NCI-H2029 (cell line): ENCODE data around the gene ZNF473.
"Not testable (repeated sequence)": the region's sequence is repeated elsewhere in the genome, so short reads cannot be mapped to it uniquely, and the experiment has no call there.

Experiments
- DNase-seq: peaks from one replicate; lab custom pipeline; 2025; lab: John Stamatoyannopoulos, UW

Gene ZNF473

DNA sequence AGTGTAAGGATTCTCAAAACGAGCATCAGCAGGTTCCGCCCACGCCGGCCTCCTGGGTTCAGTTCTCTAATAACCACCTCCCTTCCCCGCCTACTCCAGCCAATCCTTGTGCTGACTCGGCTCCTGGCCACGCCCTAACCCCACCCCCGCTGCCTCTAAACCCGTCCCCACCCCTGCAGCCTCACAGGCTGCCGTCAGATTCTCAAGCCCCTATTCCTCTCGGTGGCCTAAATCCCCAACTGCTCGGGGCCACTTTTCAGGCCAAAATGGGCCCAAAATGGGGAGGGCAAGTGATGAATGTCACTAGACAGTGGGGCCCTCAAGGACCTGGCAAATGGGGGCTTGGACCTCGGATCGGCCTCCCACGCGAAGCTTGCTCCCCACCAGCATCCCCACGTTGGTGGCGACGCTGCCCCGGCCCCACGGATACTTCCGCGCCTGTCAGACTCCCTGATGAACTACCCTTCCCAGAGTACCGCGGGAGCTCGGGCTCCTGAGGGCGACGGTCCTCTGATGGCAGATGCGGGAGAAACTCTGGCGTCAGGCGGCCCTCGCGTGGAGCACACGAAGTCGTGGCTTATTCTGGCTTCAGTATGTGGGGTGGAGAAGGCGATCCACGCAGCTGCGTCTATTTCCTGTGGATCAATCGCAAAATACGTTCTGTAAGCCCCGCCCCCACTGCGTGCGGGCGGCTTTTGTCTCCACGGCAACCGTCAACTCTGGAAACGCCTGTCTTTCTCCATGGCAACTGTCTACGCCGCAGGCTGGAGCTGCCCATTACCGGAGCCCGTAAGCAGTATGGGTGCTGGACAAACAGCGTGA, 24.8 kb downstream of the ZNF473 start:
- DNase-seq: peak; percentile 86

DNA sequence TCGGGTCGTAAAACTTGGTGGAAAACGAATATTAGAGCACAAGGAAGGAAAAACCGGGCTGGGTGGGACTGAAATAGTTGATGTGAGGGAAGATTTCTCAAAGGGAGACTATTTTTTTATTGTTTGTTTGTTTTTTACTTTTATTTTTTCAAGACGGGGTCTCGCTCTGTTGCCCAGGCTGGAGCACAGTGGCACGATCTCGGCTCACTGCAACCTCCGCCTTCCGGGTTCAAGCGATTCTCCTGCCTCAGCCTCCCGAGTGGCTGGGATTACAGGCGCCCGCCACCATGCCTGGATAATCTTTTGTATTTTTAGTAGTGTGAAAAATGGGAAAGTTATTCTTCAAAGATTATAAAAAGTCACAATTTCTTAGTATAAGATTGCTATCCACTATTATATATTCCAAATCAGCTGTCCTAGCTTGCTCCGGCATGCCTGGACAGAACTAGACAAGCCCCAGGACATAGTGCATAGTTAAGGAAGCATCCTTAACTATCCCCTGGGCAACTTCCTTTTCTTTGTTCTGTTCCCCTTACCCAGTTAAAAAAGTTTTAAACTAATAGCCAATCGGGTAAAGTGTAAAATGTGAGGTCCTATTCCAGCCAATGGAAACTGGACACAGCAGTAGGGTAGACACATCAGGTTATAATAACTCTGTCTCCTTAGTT, 25.6 kb downstream of the ZNF473 start:
- not testable (repeated sequence) for DNase-seq

DNA sequence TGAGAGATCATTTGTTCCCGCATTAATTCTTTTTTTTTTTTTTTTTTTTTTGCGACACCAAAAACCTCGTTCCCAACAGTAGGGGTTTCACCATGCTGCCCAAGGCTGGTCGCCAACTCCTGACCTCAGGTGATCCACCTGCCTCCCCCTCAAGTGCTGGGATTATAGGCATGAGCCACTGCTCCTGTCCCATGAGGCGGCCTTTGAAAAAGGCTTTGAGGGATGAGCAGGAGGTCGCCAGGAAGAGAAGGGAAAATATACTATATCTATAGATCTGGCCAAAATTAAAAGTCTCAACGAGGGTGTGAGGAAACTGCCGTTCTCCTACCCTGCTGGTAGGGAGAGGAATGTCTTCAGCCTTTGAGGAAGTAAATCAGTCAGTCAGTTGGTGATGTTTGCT, 26.2 kb downstream of the ZNF473 start:
- DNase-seq: no peak

DNA sequence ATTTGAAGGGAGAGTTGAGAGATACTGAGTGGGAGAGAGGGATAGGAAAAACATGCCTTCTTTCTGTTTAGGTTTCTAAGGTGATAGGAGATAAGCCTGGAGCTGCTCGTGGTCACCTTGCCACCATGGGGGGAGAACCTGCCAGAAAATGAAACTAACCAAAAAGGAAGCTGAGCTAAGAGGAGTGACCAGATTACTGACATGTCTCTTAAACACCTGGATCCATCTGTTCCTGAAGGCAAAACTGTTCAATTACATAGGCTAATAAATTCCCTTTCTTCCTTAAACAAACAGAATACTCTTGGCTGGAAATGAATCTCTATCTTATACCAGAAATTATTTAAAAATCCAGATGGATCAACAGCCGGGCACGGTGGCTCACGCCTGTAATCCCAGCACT, 27.3 kb downstream of the ZNF473 start:
- DNase-seq: no peak

DNA sequence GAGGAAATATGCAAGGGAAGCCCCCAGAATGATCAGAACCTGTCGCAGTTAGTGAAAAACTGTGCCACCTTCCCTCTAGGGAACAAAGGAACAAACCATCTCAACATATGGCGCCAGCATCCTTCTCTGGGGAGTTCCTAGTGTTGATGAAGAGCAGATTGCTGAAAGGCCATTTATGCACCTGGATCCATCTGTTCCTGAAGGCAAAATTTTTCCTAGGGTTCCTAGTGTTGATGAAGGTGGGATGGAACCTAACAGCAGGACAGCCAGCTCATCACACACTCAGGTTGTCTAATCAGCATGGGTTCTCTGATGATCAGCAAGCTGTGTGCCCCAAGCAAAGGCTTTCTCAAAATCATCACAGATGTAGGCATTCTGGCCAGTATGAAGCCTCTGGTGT, 32.6 kb downstream of the ZNF473 start:
- DNase-seq: no peak

DNA sequence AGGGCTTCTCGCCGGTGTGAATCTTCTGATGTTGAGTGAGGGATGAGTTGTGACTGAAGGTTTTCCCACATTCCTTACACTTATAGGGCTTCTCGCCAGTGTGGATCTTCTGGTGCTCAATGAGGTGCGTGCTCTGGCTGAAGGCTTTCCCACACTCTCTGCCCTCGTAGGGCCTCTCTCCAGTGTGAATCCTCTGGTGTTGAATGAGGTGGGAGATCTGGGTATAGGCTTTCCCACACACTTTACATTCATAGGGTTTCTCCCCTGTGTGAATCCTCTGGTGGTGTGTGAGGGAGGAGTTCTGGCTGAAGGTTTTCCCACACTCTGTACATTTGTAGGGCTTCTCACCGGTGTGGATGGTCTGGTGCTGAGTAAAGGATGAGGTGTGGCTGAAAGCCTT, 33.2 kb downstream of the ZNF473 start:
- no peak for DNase-seq

DNA sequence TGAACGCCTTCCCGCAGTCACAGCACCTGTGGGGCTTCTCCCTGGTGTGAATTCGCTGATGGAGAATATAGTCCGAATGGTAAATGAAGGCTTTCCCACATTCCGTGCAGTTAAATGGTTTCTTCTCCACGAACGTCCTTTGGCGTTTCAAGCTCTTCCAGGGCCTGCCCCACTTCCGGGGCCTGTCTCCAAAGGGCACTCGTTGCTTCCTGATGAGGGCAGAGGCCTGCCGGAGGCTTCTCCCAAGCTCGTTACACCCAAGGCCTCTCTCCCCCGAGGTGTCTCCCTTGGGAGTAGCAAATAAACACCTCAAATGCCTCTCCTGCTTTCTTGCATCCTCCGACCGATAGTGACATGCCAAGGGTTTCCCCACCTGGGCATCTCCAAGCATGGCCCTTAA, 34.3 kb downstream of the ZNF473 start:
- no peak for DNase-seq

DNA sequence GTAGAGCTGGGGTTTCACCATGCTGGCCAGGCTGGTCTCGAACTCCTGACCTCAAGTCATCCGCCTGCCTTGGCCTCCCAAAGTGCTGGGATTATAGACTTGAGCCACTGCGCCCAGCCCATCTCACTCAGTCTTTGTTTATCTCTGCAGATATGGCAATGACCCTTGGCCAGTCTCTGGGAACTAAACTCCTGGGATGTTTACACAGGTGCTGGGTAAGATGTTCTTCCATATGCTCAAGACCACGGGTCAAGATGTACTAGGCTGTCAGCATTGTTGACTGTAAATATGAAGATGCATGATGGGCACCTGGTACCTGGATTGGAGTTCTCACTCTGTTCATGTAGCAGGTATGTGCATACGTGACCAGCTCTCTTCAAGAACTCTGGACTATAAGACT, 35.8 kb downstream of the ZNF473 start:
- DNase-seq: no peak

DNA sequence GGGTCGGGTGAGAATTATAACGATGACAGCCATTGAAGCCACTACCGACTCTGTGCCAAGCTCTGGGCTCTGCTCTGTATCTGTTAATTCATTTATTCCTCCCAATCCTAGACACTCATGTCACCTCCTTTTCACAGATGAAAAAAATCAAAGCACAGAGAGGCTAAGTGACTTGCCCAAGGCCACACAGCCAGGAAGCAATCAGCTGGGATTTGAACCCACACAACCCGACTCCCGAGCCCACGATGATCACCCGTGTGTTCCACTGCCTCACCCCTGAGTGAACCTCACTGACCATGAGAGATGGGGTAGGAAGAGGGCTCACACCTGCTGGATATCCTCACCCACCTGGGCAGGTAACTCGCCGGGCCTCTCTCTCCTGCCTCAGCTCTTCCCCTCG, 40.1 kb downstream of the ZNF473 start:
- DNase-seq: no peak

DNA sequence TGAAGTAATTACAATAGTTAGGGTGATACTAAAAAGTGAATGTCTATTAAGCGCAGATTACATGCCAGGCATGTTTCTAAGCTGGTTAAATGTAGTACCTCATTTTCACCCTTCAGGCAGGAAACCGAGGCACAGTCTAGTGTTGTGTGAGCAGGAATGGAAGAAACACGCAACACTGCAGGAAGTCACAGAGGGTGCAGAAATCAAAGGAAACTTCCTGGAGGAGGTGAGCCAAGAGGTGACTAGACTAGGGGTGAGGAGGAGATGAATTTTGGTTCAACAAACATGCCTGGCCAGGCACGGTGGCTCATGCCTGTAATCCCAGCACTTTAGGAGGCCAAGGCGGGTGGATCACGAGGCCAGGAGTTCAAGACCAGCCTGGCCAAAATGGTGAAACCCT, 41.8 kb downstream of the ZNF473 start:
- DNase-seq: no peak

DNA sequence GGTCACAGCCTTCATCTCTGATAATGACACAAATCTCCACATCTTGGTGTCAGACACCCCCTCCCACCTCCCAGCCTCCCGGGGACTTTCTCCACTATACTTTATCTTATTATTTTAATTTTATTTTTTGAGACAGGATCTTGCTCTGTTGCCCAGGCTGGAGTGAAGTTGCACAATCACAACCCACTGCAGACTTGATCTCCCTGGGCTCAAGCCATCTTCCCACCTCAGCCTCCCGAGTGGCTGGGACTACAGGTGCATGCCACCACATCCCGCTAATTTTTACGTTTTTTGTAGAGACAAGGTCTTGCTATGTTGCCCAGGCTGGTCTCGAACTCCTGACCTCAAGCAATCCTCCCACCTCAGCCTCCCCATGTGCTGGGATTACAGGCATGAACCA, 42.6 kb downstream of the ZNF473 start:
- DNase-seq: not testable (repeated sequence)

DNA sequence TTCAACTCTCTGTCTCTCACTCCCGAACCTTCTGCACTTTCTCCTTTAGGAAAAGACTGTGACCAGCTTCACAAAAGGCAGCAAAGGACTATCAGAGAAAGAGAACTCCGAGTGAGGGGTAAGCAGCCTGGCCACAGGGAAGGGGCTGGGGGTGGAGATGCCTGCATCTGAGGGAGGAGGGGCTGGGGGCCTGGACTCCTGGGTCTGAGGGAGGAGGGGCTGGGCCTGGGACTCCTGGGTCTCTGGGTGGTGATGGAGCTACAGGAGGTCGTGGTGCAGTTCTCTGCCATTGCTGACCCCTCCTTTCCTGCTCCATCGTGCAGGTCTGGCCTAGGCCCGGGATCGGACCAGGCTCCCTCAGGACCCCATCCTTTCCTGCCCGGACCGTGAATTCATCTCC, 49.3 kb downstream of the ZNF473 start:
- not testable (repeated sequence) for DNase-seq

DNA sequence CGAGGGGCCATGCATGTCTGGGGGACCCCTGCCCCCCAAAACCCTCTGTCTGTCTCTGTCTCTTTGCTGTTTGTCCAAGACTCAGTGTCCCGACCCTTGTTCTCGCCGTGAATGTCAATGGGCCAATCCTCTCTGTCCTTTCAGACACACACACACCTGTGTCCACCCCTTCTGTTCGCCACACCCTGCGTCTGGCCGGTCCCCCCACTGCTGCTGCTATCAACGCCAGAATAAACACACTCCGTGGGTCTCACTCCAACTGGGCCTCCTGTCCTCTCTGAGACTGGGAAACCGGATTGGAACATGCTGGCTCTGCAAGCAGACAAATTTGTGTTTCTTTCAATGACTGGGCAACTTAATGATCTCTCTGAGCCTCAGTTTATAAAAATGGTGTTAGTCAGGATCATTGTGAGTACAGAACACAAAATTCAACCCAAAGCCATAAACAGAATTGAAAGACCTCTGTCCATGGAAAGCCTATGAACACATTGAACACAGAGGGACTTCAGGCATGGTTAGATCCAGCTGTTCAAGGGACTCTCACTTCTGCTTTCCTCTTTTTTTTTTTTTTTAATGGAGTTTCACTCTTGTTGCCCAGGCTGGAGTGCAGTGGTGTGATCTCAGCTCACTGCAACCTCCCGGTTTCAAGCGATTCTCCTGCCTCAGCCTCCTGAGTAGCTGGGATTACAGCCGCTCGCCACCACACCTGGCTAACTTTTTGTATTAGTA, 50.0 kb downstream of the ZNF473 start:
- not testable (repeated sequence) for DNase-seq

DNA sequence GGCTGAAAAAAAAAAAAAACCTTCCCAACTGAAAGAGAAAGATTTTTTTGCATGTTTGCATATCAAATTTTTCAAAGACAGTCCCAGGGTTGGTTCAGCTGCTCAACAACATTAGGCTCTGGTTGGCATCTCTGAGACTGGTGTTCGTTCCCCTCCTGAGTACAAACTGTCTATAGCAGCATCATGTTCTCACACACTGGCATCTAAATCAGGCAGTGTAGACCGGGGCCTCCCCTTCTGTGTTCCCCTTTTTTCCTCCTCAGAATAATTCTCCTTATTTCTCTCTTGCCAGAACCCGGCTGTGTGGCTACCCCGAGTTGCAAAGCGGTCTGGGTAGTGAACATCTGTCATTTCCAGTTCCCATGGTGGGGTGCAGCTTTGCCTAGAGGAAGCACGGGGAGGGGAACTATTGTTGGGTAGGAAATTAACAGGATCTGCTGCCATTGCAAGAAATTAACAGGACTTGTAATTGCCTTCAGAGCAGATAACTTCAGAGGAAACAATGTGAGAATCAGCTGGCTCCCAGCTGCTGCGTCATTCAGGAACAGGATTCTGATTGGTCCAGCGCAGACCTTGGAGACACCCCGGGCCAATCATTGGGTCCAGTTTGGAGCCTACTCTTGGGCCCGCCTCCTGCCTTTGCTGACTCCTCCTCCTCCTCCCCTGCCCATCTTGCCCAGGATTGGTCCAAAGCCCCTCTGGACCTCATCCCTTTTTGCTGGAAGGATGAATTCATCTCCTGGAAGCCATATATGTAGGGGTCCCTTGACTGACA, 51.0 kb downstream of the ZNF473 start:
- not testable (repeated sequence) for DNase-seq

DNA sequence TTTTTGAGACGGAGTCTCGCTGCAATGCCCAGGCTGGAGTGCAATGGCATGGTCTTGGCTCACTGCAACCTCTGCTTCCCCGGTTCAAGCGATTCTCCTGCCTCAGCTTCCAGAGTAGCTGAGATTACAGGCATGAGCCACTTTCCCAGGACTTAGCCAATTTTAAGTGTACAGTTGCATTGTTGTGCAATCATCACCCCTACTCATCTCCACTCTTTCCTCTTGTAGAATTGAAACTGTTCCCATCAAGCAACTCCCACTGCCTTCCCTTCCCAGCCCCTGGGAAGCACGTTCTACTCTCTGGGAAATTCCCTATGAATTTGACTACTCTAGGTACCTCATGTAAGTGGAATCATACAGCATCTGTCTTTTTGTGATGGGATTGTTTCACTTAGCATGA, 53.2 kb downstream of the ZNF473 start:
- DNase-seq: not testable (repeated sequence)

DNA sequence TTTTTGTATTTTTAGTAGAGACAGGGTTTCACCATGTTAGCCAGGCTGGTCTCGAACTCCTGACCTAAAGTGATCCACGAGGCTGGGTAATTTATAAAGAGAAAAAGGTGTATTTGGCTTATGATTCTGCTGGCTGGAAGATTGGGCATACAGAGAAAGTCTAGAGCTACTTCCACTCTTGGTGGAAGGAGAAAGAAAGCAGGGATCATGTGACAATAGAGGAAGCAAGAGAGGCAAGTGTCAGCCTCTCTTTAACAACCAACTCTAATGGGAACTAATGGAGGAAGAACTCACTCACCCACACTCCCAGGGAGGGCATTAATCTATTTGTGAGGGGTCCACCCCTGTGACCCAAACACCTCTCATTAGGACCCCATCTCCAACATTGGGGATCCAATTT, 58.6 kb downstream of the ZNF473 start:
- DNase-seq: not testable (repeated sequence)

DNA sequence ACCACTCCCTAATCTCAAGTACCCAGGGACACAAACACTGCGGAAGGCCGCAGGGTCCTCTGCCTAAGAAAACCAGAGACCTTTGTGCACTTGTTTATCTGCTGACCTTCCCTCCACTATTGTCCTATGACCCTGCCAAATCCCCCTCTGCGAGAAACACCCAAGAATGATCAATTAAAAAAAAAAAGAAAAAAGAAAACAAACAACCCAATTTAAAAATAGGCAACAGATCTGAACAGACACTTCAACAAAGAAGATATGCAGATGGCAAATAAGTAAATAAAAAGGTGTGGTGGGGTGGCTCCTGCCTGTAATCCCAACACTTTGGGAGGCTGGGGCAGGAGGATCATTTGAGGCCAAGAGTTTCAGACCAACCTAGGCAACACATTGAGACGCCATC, 61.3 kb downstream of the ZNF473 start:
- DNase-seq: not testable (repeated sequence)

DNA sequence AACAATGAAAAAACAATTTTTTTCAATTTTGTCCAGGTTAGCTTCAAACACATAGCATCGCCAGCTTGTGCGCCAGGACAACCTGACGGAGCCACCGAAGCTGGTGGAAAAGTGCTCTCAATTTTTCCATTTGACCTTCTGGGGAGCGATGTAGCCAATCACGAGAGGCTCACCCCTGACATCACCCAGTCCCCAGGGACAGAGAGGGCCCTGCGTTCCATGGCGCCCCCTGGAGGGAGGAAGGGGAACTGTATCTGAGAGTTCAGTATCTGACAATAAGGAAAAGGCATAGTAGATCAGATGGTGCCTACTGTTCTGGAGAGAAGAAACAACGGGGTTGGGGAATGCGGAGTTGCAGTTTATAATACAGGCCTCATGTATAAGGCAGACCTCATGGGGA, 64.9 kb downstream of the ZNF473 start:
- not testable (repeated sequence) for DNase-seq

DNA sequence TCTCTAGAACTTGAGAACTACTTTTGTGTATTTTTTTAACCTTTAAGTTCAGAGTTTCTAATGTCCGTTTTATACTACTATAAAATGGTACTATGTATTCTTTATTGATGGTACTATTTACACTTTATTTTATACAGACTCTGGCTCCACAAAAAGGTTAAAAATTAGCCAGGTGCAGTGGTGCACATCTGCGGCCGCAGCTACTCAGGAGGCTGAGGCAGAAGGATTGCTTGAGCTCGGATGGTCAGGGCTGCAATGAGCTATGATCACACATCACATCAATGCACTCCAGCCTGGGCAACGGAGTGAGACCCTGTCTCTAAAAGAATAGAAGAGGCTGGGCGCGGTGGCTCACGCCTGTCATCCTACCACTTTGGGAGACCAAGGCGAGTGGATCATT, 66.0 kb downstream of the ZNF473 start:
- not testable (repeated sequence) for DNase-seq

DNA sequence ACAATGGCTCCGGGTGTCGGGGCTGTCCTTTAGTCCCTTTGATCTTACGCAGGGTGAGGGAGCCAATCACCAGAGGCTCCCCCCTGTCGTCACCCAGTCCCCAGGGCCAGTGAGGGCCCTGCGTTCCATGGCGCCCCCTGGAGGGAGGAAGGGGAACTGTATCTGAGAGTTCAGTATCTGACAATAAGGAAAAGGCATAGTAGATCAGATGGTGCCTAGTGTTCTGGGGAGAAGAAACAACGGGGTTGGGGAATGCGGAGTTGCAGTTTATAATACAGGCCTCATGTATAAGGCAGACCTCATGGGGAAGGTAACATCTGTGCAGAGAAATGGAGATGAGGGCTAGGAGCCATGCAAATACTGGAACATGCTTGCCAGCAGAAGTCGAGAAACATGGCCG, 66.8 kb downstream of the ZNF473 start:
- DNase-seq: not testable (repeated sequence)

DNA sequence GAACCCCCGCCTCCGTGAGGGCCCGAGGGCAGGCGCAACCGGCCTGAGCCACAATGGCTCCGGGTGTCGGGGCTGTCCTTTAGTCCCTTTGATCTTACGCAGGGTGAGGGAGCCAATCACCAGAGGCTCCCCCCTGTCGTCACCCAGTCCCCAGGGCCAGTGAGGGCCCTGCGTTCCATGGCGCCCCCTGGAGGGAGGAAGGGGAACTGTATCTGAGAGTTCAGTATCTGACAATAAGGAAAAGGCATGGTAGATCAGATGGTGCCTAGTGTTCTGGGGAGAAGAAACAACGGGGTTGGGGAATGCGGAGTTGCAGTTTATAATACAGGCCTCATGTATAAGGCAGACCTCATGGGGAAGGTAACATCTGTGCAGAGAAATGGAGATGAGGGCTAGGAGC, 72.1 kb downstream of the ZNF473 start:
- not testable (repeated sequence) for DNase-seq

DNA sequence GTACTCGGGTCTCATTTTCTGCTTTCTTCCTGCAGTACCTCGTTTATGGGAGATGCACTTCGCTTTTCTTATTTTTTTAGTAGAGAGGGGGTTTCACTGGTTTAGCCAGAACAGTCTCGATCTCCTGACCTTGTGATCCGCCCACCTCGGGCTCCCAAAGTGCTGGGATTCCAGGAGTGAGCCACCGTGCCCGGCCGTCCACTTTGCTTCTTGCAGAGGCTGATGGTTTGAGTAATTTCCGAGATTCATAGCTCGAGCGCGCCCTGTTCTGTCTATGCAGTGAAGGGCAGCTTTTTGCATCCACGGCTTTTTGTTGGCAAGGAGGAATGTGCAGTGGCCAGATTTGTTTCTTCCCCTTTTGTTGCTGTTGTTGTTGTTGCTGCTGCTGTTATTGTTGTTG, 73.1 kb downstream of the ZNF473 start:
- DNase-seq: not testable (repeated sequence)
